Measurements from ENCODE around the gene FBXL7.

- TF ChIP-seq CTCF (IDR thresholded peaks at IDR 0.05 in 8 of 11, conservative IDR thresholded peaks at IDR 0.05 in 3 of 11): no peak
- no peak for TF ChIP-seq POLR2A (IDR thresholded peaks at IDR 0.05)
- no peak for TF ChIP-seq POLR2AphosphoS5 (IDR thresholded peaks at IDR 0.05)
Observed at GRCh38 chr5:15682122-15682521, 182.1 kb downstream of the FBXL7 start.

Data from spleen (tissue), 7 donors.